ENCODE measurements around the gene TUBGCP6. TPM values are rescaled to one million over a fixed set of nuclear protein-coding genes. Genes with fewer than 3 reads are reported as not detected.

Gene TUBGCP6
- total RNA-seq, 1 donor from 2014 or later, result 17.2 TPM

GRCh38 chr22:50252082-50253045 lies 7.5 kb upstream of the TUBGCP6 start:
- Histone ChIP-seq H3K9me3 (ENCODE audit: control insufficient read depth in 3 of 3, low read length in 3 of 3) (no peaks in the 10 kb centered on the region), H3K4me1 (ENCODE audit: control insufficient read depth in 3 of 3, insufficient read depth in 3 of 3, low read length in 3 of 3) (peaks cover 39 to 66% (median 59%) of the 10 kb centered on the region in 3 donors), H3K36me3 (ENCODE audit: control insufficient read depth in 3 of 3, insufficient read depth in 3 of 3, low read length in 3 of 3) (peaks cover 21 to 36% (median 35%) of the 10 kb centered on the region in 3 donors), H3K27me3 (ENCODE audit: control insufficient read depth in 3 of 3, insufficient read depth in 3 of 3, low read length in 3 of 3) (no peaks in the 10 kb centered on the region), H3K27ac (ENCODE audit: low read depth, low read length) (peak overlapping the region; percentile 37), H3K9ac (ENCODE audit: low read depth in 1 of 3, low read length in 3 of 3) (peak overlapping the region in 1 of 3 donors; percentile 40), H3K4me3 (ENCODE audit: low read length in 3 of 3) (no peak overlapping the region)

- H3K4me3 ChIP-seq (ENCODE audit: low read length in 3 of 3), result peak overlapping the region in 2 of 3 donors; percentile 41 to 69
- peak overlapping the region; percentile 37 for H3K27ac ChIP-seq (ENCODE audit: low read depth, low read length)
- no peaks in the 10 kb centered on the region for H3K9me3 ChIP-seq (ENCODE audit: control insufficient read depth in 3 of 3, low read length in 3 of 3)
- H3K27me3 ChIP-seq (ENCODE audit: control insufficient read depth in 3 of 3, insufficient read depth in 3 of 3, low read length in 3 of 3), result no peaks in the 10 kb centered on the region
- peaks cover 31 to 63% (median 52%) of the 10 kb centered on the region in 3 donors for H3K4me1 ChIP-seq (ENCODE audit: control insufficient read depth in 3 of 3, insufficient read depth in 3 of 3, low read length in 3 of 3)
- peak overlapping the region in 2 of 3 donors; percentile 73 to 84 for H3K9ac ChIP-seq (ENCODE audit: low read depth in 1 of 3, low read length in 3 of 3)
- peaks cover 25 to 41% (median 40%) of the 10 kb centered on the region in 3 donors for H3K36me3 ChIP-seq (ENCODE audit: control insufficient read depth in 3 of 3, insufficient read depth in 3 of 3, low read length in 3 of 3)
Measured at GRCh38 chr22:50251477-50252081, 6.8 kb upstream of the TUBGCP6 start.

- Histone ChIP-seq H3K4me1 (ENCODE audit: control insufficient read depth in 3 of 3, insufficient read depth in 3 of 3, low read length in 3 of 3) (peaks cover 29 to 63% (median 49%) of the 10 kb centered on the region in 3 donors), H3K9ac (ENCODE audit: low read depth in 1 of 3, low read length in 3 of 3) (peak within 1 kb of the TSS; percentile 73 to 84 (median 77)), H3K36me3 (ENCODE audit: control insufficient read depth in 3 of 3, insufficient read depth in 3 of 3, low read length in 3 of 3) (peaks cover 29 to 45% (median 40%) of the 10 kb centered on the region in 3 donors), H3K9me3 (ENCODE audit: control insufficient read depth in 3 of 3, low read length in 3 of 3) (no peaks in the 10 kb centered on the region), H3K27ac (ENCODE audit: low read depth, low read length) (peak within 1 kb of the TSS; percentile 37), H3K27me3 (ENCODE audit: control insufficient read depth in 3 of 3, insufficient read depth in 3 of 3, low read length in 3 of 3) (no peaks in the 10 kb centered on the region), H3K4me3 (ENCODE audit: low read length in 3 of 3) (peak within 1 kb of the TSS; percentile 69 to 80 (median 70))
Measured at GRCh38 chr22:50250555-50251476, 6.0 kb upstream of the TUBGCP6 start, which contains the start of gene HDAC10. Gene HDAC10 (minus strand): TSS chr22:50251265. CDS start chr22:50251032, 233 bp downstream.

GRCh38 chr22:50250249-50250554 lies 5.4 kb upstream of the TUBGCP6 start:
- Histone ChIP-seq H3K4me1 (ENCODE audit: control insufficient read depth in 3 of 3, insufficient read depth in 3 of 3, low read length in 3 of 3) (peaks cover 34 to 67% (median 54%) of the 10 kb centered on the region in 3 donors), H3K27ac (ENCODE audit: low read depth, low read length) (no peak overlapping the region), H3K9me3 (ENCODE audit: control insufficient read depth in 3 of 3, low read length in 3 of 3) (no peaks in the 10 kb centered on the region), H3K4me3 (ENCODE audit: low read length in 3 of 3) (peak overlapping the region; percentile 69 to 80 (median 70)), H3K9ac (ENCODE audit: low read depth in 1 of 3, low read length in 3 of 3) (peak overlapping the region; percentile 73 to 84 (median 77)), H3K36me3 (ENCODE audit: control insufficient read depth in 3 of 3, insufficient read depth in 3 of 3, low read length in 3 of 3) (peaks cover 26 to 46% (median 35%) of the 10 kb centered on the region in 3 donors), H3K27me3 (ENCODE audit: control insufficient read depth in 3 of 3, insufficient read depth in 3 of 3, low read length in 3 of 3) (no peaks in the 10 kb centered on the region)

GRCh38 chr22:50249341-50250248 lies 4.8 kb upstream of the TUBGCP6 start:
- Histone ChIP-seq H3K9me3 (ENCODE audit: control insufficient read depth in 3 of 3, low read length in 3 of 3) (no peaks in the 10 kb centered on the region), H3K27me3 (ENCODE audit: control insufficient read depth in 3 of 3, insufficient read depth in 3 of 3, low read length in 3 of 3) (no peaks in the 10 kb centered on the region), H3K36me3 (ENCODE audit: control insufficient read depth in 3 of 3, insufficient read depth in 3 of 3, low read length in 3 of 3) (peaks cover 23 to 40% (median 32%) of the 10 kb centered on the region in 3 donors), H3K27ac (ENCODE audit: low read depth, low read length) (no peak overlapping the region), H3K4me3 (ENCODE audit: low read length in 3 of 3) (peak overlapping the region; percentile 69 to 80 (median 70)), H3K9ac (ENCODE audit: low read depth in 1 of 3, low read length in 3 of 3) (peak overlapping the region; percentile 73 to 84 (median 77)), H3K4me1 (ENCODE audit: control insufficient read depth in 3 of 3, insufficient read depth in 3 of 3, low read length in 3 of 3) (peaks cover 34 to 67% (median 54%) of the 10 kb centered on the region in 3 donors)

- no peaks in the 10 kb centered on the region for H3K9me3 ChIP-seq (ENCODE audit: control insufficient read depth in 3 of 3, low read length in 3 of 3)
- no peak overlapping the region for H3K4me3 ChIP-seq (ENCODE audit: low read length in 3 of 3)
- H3K27me3 ChIP-seq (ENCODE audit: control insufficient read depth in 3 of 3, insufficient read depth in 3 of 3, low read length in 3 of 3), result no peaks in the 10 kb centered on the region
- peaks cover 17 to 36% (median 25%) of the 10 kb centered on the region in 3 donors for H3K36me3 ChIP-seq (ENCODE audit: control insufficient read depth in 3 of 3, insufficient read depth in 3 of 3, low read length in 3 of 3)
- H3K9ac ChIP-seq (ENCODE audit: low read depth in 1 of 3, low read length in 3 of 3), result peak overlapping the region in 1 of 3 donors; percentile 50
- H3K4me1 ChIP-seq (ENCODE audit: control insufficient read depth in 3 of 3, insufficient read depth in 3 of 3, low read length in 3 of 3), result peaks cover 42 to 71% (median 62%) of the 10 kb centered on the region in 3 donors
- no peak overlapping the region for H3K27ac ChIP-seq (ENCODE audit: low read depth, low read length)
Measured at GRCh38 chr22:50248196-50249081, 3.6 kb upstream of the TUBGCP6 start.

- peak overlapping the region in 1 of 3 donors; percentile 50 for H3K9ac ChIP-seq (ENCODE audit: low read depth in 1 of 3, low read length in 3 of 3)
- H3K9me3 ChIP-seq (ENCODE audit: control insufficient read depth in 3 of 3, low read length in 3 of 3), result no peaks in the 10 kb centered on the region
- no peak overlapping the region for H3K27ac ChIP-seq (ENCODE audit: low read depth, low read length)
- H3K4me3 ChIP-seq (ENCODE audit: low read length in 3 of 3), result no peak overlapping the region
- H3K36me3 ChIP-seq (ENCODE audit: control insufficient read depth in 3 of 3, insufficient read depth in 3 of 3, low read length in 3 of 3), result peaks cover 16 to 31% (median 25%) of the 10 kb centered on the region in 3 donors
- peaks cover 44 to 74% (median 65%) of the 10 kb centered on the region in 3 donors for H3K4me1 ChIP-seq (ENCODE audit: control insufficient read depth in 3 of 3, insufficient read depth in 3 of 3, low read length in 3 of 3)
- H3K27me3 ChIP-seq (ENCODE audit: control insufficient read depth in 3 of 3, insufficient read depth in 3 of 3, low read length in 3 of 3), result no peaks in the 10 kb centered on the region
Measured at GRCh38 chr22:50247748-50248147, 2.9 kb upstream of the TUBGCP6 start.
